K562 (cell line): ENCODE data around the gene PRRC2A. TPM values are rescaled to one million over a fixed set of nuclear protein-coding genes. Genes with fewer than 3 reads are reported as not detected.

ENCODE experiments used
- ADNP ChIP-seq: fragments of 200-800 bp; sonication (Bioruptor generic); IDR thresholded peaks from 2 replicates; pipeline ENCODE4 v1.6.1; 2016; ENCODE audit warnings: missing genetic modification characterization, missing compliant biosample characterization
- ARID3A ChIP-seq: IDR thresholded peaks from 2 replicates; pipeline ENCODE4 v1.6.1; 2012; ENCODE audit warnings: low read depth, low read length, improper control_type of control experiment, borderline replicate concordance
- HLTF ChIP-seq: fragments of 450-650 bp; IDR thresholded peaks from 2 replicates; pipeline ENCODE4 v1.6.1; 2016
- MTA3 ChIP-seq: fragments of 450-650 bp; formaldehyde crosslinking; IDR thresholded peaks from 2 replicates; pipeline ENCODE4 v1.6.1; 2017; ENCODE audit warnings: mild to moderate bottlenecking, borderline replicate concordance
- NFYB ChIP-seq: IDR thresholded peaks from 2 replicates; pipeline ENCODE4 v1.6.1; 2011; ENCODE audit warnings: mild to moderate bottlenecking, moderate library complexity; ENCODE audit not compliant: insufficient read length; ENCODE audit errors: extremely low read depth
- NR1H2 ChIP-seq: sonication (generic); formaldehyde crosslinking; IDR thresholded peaks from 2 replicates; pipeline ENCODE4 v1.4.0; 2020; ENCODE audit warnings: mild to moderate bottlenecking, missing genetic modification reagents
- PBX2 ChIP-seq, 2 experiments: IDR thresholded peaks in 1 of 2; conservative IDR thresholded peaks in 1 of 2; 2 replicates each; pipeline ENCODE4 v1.6.1; 2016; ENCODE audit warnings: low read depth in 2 of 2, mild to moderate bottlenecking in 1 of 2, missing compliant biosample characterization in 1 of 2, missing genetic modification characterization in 1 of 2, moderate library complexity in 1 of 2
- PHB2 ChIP-seq: fragments of 450-650 bp; IDR thresholded peaks from 2 replicates; pipeline ENCODE4 v1.6.1; 2017; ENCODE audit warnings: low read depth
- TCF7 ChIP-seq: sonication (generic); IDR thresholded peaks from 2 replicates; pipeline ENCODE4 v1.6.1; 2016; ENCODE audit warnings: antibody characterized with exemption, borderline replicate concordance
- ZBTB34 ChIP-seq: fragments of 250-450 bp; sonication (Bioruptor Pico); IDR thresholded peaks from 2 replicates; pipeline ENCODE4 v1.8.0; 2021; ENCODE audit warnings: mild to moderate bottlenecking, moderate library complexity
- ZNF407 ChIP-seq: fragments of 450-650 bp; IDR thresholded peaks from 2 replicates; pipeline ENCODE4 v1.6.1; 2016; ENCODE audit warnings: low read depth
- polyA plus RNA-seq, 8 experiments: library from polyadenylated mRNA; depleted of rRNA in 4 of 8; stranded (reverse) in 5 of 8; unstranded in 3 of 8; fragments of >200 nt; fragmentation: Nextera tagmentation in 2 of 8; fragmentation: Illumina TruSeq in 1 of 8; extraction: Ambion mirVana in 2 of 8; extraction: Trizol in 1 of 8; gene quantifications; 2 replicates each; pipeline versions ENCODE4 v1.2.1 to v1.2.3, GENCODE V29; 2011 to 2014; ENCODE audit warnings: inconsistent platforms in 1 of 8, missing spikeins in 1 of 8
- total RNA-seq, 7 experiments: library from RNA; depleted of rRNA in 6 of 7; stranded (reverse); fragments of >200 nt in 6 of 7; fragmentation: Illumina TruSeq in 2 of 7; extraction: Trizol in 2 of 7; gene quantifications; 2 replicates each; pipeline versions ENCODE4 v1.2.1 to v1.2.3, GENCODE V29; 2011 to 2021; ENCODE audit warnings: low replicate concordance in 1 of 7

PRRC2A gene
- total and polyA plus RNA-seq, 9 of the 15 experiments (the other 6 are each of a cell fraction or from before 2014, with no cell fraction given) = 1.0 to 332 (median 63.0) TPM

- TF ChIP-seq ZNF407 (no peak), ADNP (tag) (no peak), HLTF (peak; percentile 23; the same call in 1 of the 2 replicates), NFYB (no peak), PBX2 (CRISPR knock-in tag; IDR thresholded peaks at IDR 0.05; ENCODE audit: low read depth) (no peak), PBX2 (tag; conservative IDR thresholded peaks at IDR 0.05; ENCODE audit: low read depth) (no peak), TCF7 (no peak), MTA3 (peak; percentile 86), PHB2 (no peak), ZBTB34 (no peak), NR1H2 (CRISPR knock-in tag) (peak; percentile 46), ARID3A (peak; percentile 71; the same call in 1 of the 2 replicates)
Observed at GRCh38 chr6:31664790-31665500, 44.4 kb downstream of the PRRC2A start, which contains the start of gene GPANK1 (continued).
